ENCODE measurements around the gene ERG28.
A peak's percentile ranks its signal among the peaks of the same experiment; 100 is the strongest.

ERG28 gene

GRCh38 chr14:75657331-75657730 is 3.3 kb downstream of the ERG28 start:
- no peak for DNase-seq

- no peak for DNase-seq
Observed at GRCh38 chr14:75655235-75655634, 5.4 kb downstream of the ERG28 start.

- DNase-seq = peak; percentile 76
Observed at GRCh38 chr14:75654127-75654732, 6.4 kb downstream of the ERG28 start.

GRCh38 chr14:75653563-75653962 is 7.1 kb downstream of the ERG28 start:
- DNase-seq = no peak

GRCh38 chr14:75650253-75651058 is 10.2 kb downstream of the ERG28 start:
- DNase-seq = no peak

- no peak for DNase-seq
Observed at GRCh38 chr14:75649773-75650172, 10.9 kb downstream of the ERG28 start.

- no peak for DNase-seq
Observed at GRCh38 chr14:75649337-75649736, 11.3 kb downstream of the ERG28 start.

- DNase-seq = no peak
Observed at GRCh38 chr14:75648066-75648838, 12.4 kb downstream of the ERG28 start.

- no peak for DNase-seq
Observed at GRCh38 chr14:75647640-75648039, 13.0 kb downstream of the ERG28 start.

GRCh38 chr14:75646762-75647161 is 13.9 kb downstream of the ERG28 start:
- DNase-seq = no peak

GRCh38 chr14:75645056-75645455 is 15.6 kb downstream of the ERG28 start:
- DNase-seq = no peak

GRCh38 chr14:75643985-75644384 is 16.7 kb downstream of the ERG28 start:
- DNase-seq = no peak

- DNase-seq = no peak
Observed at GRCh38 chr14:75640876-75641275, 19.8 kb downstream of the ERG28 start.

- DNase-seq = peak; percentile 81
Observed at GRCh38 chr14:75636100-75636692, 24.5 kb downstream of the ERG28 start.

GRCh38 chr14:75634848-75635247 is 25.8 kb downstream of the ERG28 start:
- no peak for DNase-seq

- no peak for DNase-seq
Observed at GRCh38 chr14:75631453-75631831, 29.2 kb downstream of the ERG28 start.

GRCh38 chr14:75630695-75631452 is 29.8 kb downstream of the ERG28 start:
- no peak for DNase-seq

- no peak for DNase-seq
Observed at GRCh38 chr14:75628816-75629215, 31.9 kb downstream of the ERG28 start.

GRCh38 chr14:75627406-75627805 is 33.3 kb downstream of the ERG28 start:
- DNase-seq = no peak

- DNase-seq = no peak
Observed at GRCh38 chr14:75626863-75627262, 33.8 kb downstream of the ERG28 start.

- no peak for DNase-seq
Observed at GRCh38 chr14:75626396-75626795, 34.3 kb downstream of the ERG28 start.

GRCh38 chr14:75625034-75625433 is 35.6 kb downstream of the ERG28 start:
- DNase-seq = no peak

GRCh38 chr14:75619548-75619947 is 41.1 kb downstream of the ERG28 start:
- DNase-seq = no peak
